SJSA1 (cell line): Measurements from ENCODE around the gene CREBBP. TPM values are rescaled to one million over a fixed set of nuclear protein-coding genes. Genes with fewer than 3 reads are reported as not detected.

Experiments used
- DNase-seq, 2 experiments: peaks; one replicate each; pipeline ENCODE4 v3.0.0-alpha.2; 2015 to 2020; ENCODE audit warnings: low spot score in 2 of 2, low read depth in 1 of 2
- H3K27ac ChIP-seq: fragments of 250-450 bp; sonication (Bioruptor Pico); 2 replicates; pipeline ENCODE4 v1.5.1; 2020; ENCODE audit warnings: mild to moderate bottlenecking, moderate library complexity
- H3K27me3 ChIP-seq: fragments of 250-450 bp; sonication (Bioruptor Pico); replicated peaks from 2 replicates; pipeline ENCODE4 v1.5.1; 2020; ENCODE audit warnings: mild to moderate bottlenecking, moderate library complexity
- H3K36me3 ChIP-seq: fragments of 250-450 bp; sonication (Bioruptor Pico); 2 replicates; pipeline ENCODE4 v1.5.1; 2020; ENCODE audit warnings: mild to moderate bottlenecking
- H3K4me1 ChIP-seq: fragments of 250-450 bp; sonication (Bioruptor Pico); replicated peaks from 2 replicates; pipeline ENCODE4 v1.6.1; 2021; ENCODE audit warnings: mild to moderate bottlenecking
- H3K4me3 ChIP-seq: fragments of 250-450 bp; sonication (Bioruptor Pico); 2 replicates; pipeline ENCODE4 v1.5.1; 2020; ENCODE audit warnings: mild to moderate bottlenecking
- H3K9me3 ChIP-seq: fragments of 250-450 bp; sonication (Bioruptor Pico); replicated peaks from 2 replicates; pipeline ENCODE4 v1.5.1; 2020; ENCODE audit warnings: mild to moderate bottlenecking
- total RNA-seq: library from RNA; depleted of rRNA; stranded (reverse); fragments of >200 nt; shearing (Covaris generic); gene quantifications from 2 replicates; pipeline ENCODE4 v1.2.3, GENCODE V29; 2014

The CREBBP gene
- total RNA-seq, 1 experiment from 2014 or later, result 16.8 TPM

- H3K4me3 ChIP-seq, result no peak overlapping the region
- no peak overlapping the region for H3K27ac ChIP-seq
- H3K9me3 ChIP-seq, result 0 out of 2 replicates have a peak, but pooled peaks cover under 1% of the 10 kb centered on the region
- H3K4me1 ChIP-seq, result 0 out of 2 replicates have a peak, but pooled peaks cover 3% of the 10 kb centered on the region
- H3K27me3 ChIP-seq, result no peaks in the 10 kb centered on the region
- no peak for DNase-seq
- H3K36me3 ChIP-seq, result peaks cover 23% of the 10 kb centered on the region
Observed at GRCh38 chr16:3837851-3838586, 42.5 kb downstream of the CREBBP start.

- H3K27me3 ChIP-seq, result no peaks in the 10 kb centered on the region
- 0 out of 2 replicates have a peak, but pooled peaks cover 3% of the 10 kb centered on the region for H3K4me1 ChIP-seq
- H3K36me3 ChIP-seq, result peaks cover 27% of the 10 kb centered on the region
- no peak for DNase-seq
- no peak overlapping the region for H3K4me3 ChIP-seq
- peaks cover 2% of the 10 kb centered on the region; the same call in 1 of the 2 replicates for H3K9me3 ChIP-seq
- no peak overlapping the region for H3K27ac ChIP-seq
Observed at GRCh38 chr16:3836641-3837040, 43.9 kb downstream of the CREBBP start.

GRCh38 chr16:3835089-3835602 is 45.4 kb downstream of the CREBBP start:
- DNase-seq, result no peak
- Histone ChIP-seq H3K4me3 (no peak overlapping the region), H3K36me3 (peaks cover 27% of the 10 kb centered on the region), H3K4me1 (peaks cover 9% of the 10 kb centered on the region), H3K9me3 (peaks cover 2% of the 10 kb centered on the region; the same call in 1 of the 2 replicates), H3K27me3 (no peaks in the 10 kb centered on the region), H3K27ac (no peak overlapping the region)

- H3K4me3 ChIP-seq, result no peak overlapping the region
- no peak for DNase-seq
- peaks cover 2% of the 10 kb centered on the region; the same call in 1 of the 2 replicates for H3K9me3 ChIP-seq
- H3K4me1 ChIP-seq, result peaks cover 19% of the 10 kb centered on the region
- H3K36me3 ChIP-seq, result peaks cover 24% of the 10 kb centered on the region
- H3K27ac ChIP-seq, result no peak overlapping the region
- no peaks in the 10 kb centered on the region for H3K27me3 ChIP-seq
Observed at GRCh38 chr16:3832668-3833067, 47.8 kb downstream of the CREBBP start.

- Histone ChIP-seq H3K36me3 (peaks cover 17% of the 10 kb centered on the region), H3K9me3 (peaks cover 2% of the 10 kb centered on the region; the same call in 1 of the 2 replicates), H3K27me3 (no peaks in the 10 kb centered on the region), H3K4me1 (peaks cover 22% of the 10 kb centered on the region), H3K4me3 (no peak overlapping the region), H3K27ac (peak overlapping the region; percentile 50; the same call in 1 of the 2 replicates)
- DNase-seq, result no peak
Observed at GRCh38 chr16:3830625-3831254, 49.8 kb downstream of the CREBBP start.

DNA sequence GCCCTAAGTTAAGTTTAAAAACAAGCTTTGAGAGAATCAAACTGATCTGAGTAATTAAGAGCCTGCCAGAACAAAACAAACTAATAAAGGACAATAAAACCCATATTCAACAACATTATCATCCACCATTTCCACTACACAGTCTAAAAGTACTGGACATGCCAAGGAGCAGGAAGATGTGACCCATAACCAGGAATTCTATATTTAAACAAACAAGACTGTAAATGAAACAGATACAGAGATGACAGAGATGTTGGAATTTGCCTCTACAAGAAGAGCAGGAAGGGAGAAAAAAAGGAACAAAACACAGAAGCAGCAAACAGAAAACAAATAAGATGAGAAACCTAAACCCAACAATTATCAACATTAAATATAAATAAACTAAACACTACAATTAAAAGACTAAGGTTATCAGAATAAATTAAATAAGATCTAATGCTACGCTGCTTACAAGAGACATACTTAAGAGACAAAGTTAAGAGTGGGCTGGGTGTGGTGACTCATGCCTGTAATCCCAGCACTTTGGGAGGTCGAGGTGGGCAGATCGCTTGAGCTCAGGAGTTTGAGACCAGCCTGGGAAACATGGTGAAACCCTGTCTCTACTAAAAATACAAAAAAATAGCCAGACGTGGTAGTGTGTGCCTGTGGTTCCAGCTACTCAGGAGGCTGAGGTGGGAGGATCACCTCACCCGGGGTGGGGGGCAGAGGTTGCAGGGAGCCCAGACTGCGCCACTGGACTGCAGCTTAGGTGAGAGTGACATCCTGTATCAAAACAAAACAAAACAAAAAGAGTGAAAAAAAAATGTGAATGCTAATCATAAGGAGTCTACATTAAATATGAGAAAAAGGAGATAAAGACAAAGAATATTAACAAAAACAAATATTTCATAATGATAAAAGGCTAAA is 50.6 kb downstream of the CREBBP start:
- H3K4me1 ChIP-seq, result peaks cover 30% of the 10 kb centered on the region
- peaks cover 2% of the 10 kb centered on the region; the same call in 1 of the 2 replicates for H3K9me3 ChIP-seq
- H3K4me3 ChIP-seq, result no peak overlapping the region
- no peaks in the 10 kb centered on the region for H3K27me3 ChIP-seq
- H3K36me3 ChIP-seq, result peaks cover 17% of the 10 kb centered on the region
- peak in 1 of 2 experiments; percentile 81 for DNase-seq
- peak overlapping the region; percentile 50 for H3K27ac ChIP-seq

DNA sequence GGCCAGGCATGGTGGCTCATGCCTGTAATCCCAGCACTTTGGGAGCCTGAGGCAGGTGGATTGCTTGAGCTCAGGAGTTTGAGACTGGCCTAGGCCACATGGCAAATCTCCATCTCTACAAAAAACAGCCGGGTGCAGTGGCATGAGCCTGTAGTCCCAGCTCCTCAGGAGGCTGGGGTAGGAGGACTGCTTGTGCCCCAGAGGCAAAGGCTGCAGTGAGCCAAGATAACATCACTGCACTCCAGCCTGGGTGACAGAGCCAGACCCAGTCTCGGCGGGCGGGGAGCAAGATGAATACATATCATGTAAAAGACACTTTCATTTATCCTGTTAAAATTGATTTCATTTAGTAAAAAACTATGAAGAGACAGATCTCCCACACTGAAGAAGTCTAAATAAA is 54.6 kb downstream of the CREBBP start:
- H3K4me1 ChIP-seq, result peaks cover 53% of the 10 kb centered on the region

DNA sequence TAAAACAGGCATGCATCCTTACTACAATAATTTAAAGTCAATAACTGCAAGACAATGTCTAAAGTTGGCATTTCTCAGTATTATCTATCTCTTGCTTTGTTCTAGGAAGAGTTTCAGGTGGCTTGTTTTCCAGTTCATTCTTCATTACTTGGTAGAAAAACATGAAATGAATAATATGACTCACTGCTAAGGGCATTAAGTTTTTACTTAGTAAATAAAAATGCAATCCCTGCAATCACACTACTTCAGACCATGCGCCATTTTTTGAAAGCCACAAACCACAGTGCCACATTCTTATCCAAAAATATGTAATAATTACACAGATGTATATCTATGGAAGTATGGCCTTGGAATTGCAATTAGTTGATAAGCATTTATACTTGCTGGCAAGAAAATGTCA is 55.4 kb downstream of the CREBBP start:
- peak overlapping the region; percentile 45 for H3K27ac ChIP-seq
- no peak overlapping the region for H3K4me3 ChIP-seq
- H3K9me3 ChIP-seq, result no peaks in the 10 kb centered on the region
- H3K27me3 ChIP-seq, result no peaks in the 10 kb centered on the region
- H3K36me3 ChIP-seq, result peaks cover 4% of the 10 kb centered on the region; the same call in 1 of the 2 replicates
- peak in 1 of 2 experiments; percentile 46 for DNase-seq
- H3K4me1 ChIP-seq, result peaks cover 52% of the 10 kb centered on the region

More for the DNA sequence above, 54.6 kb downstream of the CREBBP start:
- H3K27me3 ChIP-seq, result no peaks in the 10 kb centered on the region
- H3K4me3 ChIP-seq, result no peak overlapping the region
- H3K9me3 ChIP-seq, result no peaks in the 10 kb centered on the region
- DNase-seq, result no peak
- H3K27ac ChIP-seq, result no peak overlapping the region
- H3K36me3 ChIP-seq, result peaks cover 4% of the 10 kb centered on the region; the same call in 1 of the 2 replicates

GRCh38 chr16:3824121-3824795 is 56.3 kb downstream of the CREBBP start:
- Histone ChIP-seq H3K27me3 (no peaks in the 10 kb centered on the region), H3K9me3 (no peaks in the 10 kb centered on the region), H3K4me3 (no peak overlapping the region), H3K27ac (peak overlapping the region; percentile 35), H3K36me3 (peaks cover 4% of the 10 kb centered on the region; the same call in 1 of the 2 replicates), H3K4me1 (peaks cover 54% of the 10 kb centered on the region)
- peak; percentile 28 to 52 for DNase-seq

DNA sequence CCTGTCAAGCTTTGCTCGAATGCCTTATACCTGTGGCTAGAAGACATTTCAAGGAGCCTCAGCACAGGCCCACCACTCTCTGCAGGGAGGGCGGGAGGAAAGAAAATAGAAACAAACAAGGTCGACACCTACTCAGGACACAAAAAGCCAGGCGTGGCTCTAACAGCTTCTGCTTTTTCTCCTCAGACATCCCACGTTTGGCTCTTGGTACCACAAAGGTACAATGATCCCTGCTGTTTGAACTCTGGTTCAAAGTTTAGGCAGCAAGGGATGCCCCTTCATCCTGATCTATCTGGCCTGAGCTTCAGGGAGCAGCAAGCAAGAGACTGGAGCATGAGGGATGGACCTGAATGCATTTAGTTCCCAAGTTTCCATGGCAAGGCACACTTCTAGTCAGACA is 57.1 kb downstream of the CREBBP start:
- H3K4me1 ChIP-seq, result peaks cover 52% of the 10 kb centered on the region
- peaks cover 6% of the 10 kb centered on the region for H3K36me3 ChIP-seq
- H3K27ac ChIP-seq, result no peak overlapping the region
- H3K4me3 ChIP-seq, result no peak overlapping the region
- no peak for DNase-seq
- H3K9me3 ChIP-seq, result no peaks in the 10 kb centered on the region
- H3K27me3 ChIP-seq, result no peaks in the 10 kb centered on the region

- Histone ChIP-seq H3K27ac (no peak overlapping the region), H3K27me3 (no peaks in the 10 kb centered on the region), H3K4me3 (no peak overlapping the region), H3K36me3 (peaks cover 4% of the 10 kb centered on the region; the same call in 1 of the 2 replicates), H3K9me3 (no peaks in the 10 kb centered on the region), H3K4me1 (peaks cover 52% of the 10 kb centered on the region)
- no peak for DNase-seq
Observed at GRCh38 chr16:3822366-3823045, 58.0 kb downstream of the CREBBP start.

DNA sequence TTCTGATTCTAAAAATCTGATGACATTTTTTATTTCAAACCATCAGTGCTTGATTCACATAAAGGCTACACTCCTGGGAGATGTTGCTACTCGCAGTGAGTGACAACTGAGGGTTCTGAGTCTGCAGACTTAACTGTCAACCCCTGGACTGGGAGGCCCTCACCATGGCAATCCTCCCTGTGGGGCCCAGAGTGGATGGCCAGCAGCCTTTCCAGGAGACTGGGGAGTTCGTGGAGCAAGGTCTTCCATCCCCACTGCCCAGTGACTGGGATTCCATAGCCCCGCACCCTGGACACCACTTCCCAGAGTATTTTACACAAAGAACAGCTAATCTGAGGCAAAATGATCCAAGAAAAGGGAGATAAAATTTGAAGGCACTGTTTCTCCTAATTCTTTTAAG is 59.3 kb downstream of the CREBBP start:
- no peak for DNase-seq
- H3K27me3 ChIP-seq, result no peaks in the 10 kb centered on the region
- no peaks in the 10 kb centered on the region for H3K9me3 ChIP-seq
- H3K4me1 ChIP-seq, result peaks cover 52% of the 10 kb centered on the region
- H3K36me3 ChIP-seq, result peaks cover 4% of the 10 kb centered on the region; the same call in 1 of the 2 replicates
- H3K27ac ChIP-seq, result no peak overlapping the region
- no peak overlapping the region for H3K4me3 ChIP-seq
